ENCODE results near the gene COPG2.
A peak's percentile ranks its signal among the peaks of the same experiment; 100 is the strongest.

Gene COPG2

GRCh38 chr7:130500910-130501309, 167.6 kb downstream of the COPG2 start:
- DNase-seq (ENCODE audit: extremely low read depth in 1 of 2, low read depth in 1 of 2): no peak

- DNase-seq (ENCODE audit: extremely low read depth in 1 of 2, low read depth in 1 of 2): no peak
Measured at GRCh38 chr7:130500463-130500862, 168.1 kb downstream of the COPG2 start.

GRCh38 chr7:130494431-130494858, 174.1 kb downstream of the COPG2 start:
- DNase-seq (ENCODE audit: extremely low read depth in 1 of 2, low read depth in 1 of 2): no peak

GRCh38 chr7:130493275-130493873, 175.2 kb downstream of the COPG2 start:
- DNase-seq (ENCODE audit: extremely low read depth in 1 of 2, low read depth in 1 of 2): no peak

- DNase-seq (ENCODE audit: extremely low read depth in 1 of 2, low read depth in 1 of 2): no peak
Measured at GRCh38 chr7:130492523-130493274, 175.8 kb downstream of the COPG2 start.

- DNase-seq (ENCODE audit: extremely low read depth in 1 of 2, low read depth in 1 of 2): no peak
Measured at GRCh38 chr7:130491841-130492522, 176.6 kb downstream of the COPG2 start, which contains the start of gene MEST. Gene MEST, plus strand, starts transcription at chr7:130492085. Its CDS starts 229 bp downstream, at chr7:130492314.

- DNase-seq (ENCODE audit: extremely low read depth in 1 of 2, low read depth in 1 of 2): no peak
Measured at GRCh38 chr7:130490888-130491804, 177.4 kb downstream of the COPG2 start.

GRCh38 chr7:130490311-130490791, 178.2 kb downstream of the COPG2 start:
- DNase-seq (ENCODE audit: extremely low read depth in 1 of 2, low read depth in 1 of 2): no peak

GRCh38 chr7:130489140-130489983, 179.2 kb downstream of the COPG2 start:
- no peak for DNase-seq (ENCODE audit: extremely low read depth in 1 of 2, low read depth in 1 of 2)

GRCh38 chr7:130488392-130489139, 180.0 kb downstream of the COPG2 start:
- DNase-seq (ENCODE audit: extremely low read depth in 1 of 2, low read depth in 1 of 2): no peak

- no peak for DNase-seq (ENCODE audit: extremely low read depth in 1 of 2, low read depth in 1 of 2)
Measured at GRCh38 chr7:130486954-130487436, 181.6 kb downstream of the COPG2 start.

GRCh38 chr7:130486114-130486953, 182.2 kb downstream of the COPG2 start:
- peak in 1 of 2 donors; percentile 47 for DNase-seq (ENCODE audit: extremely low read depth in 1 of 2, low read depth in 1 of 2)

- no peak for DNase-seq (ENCODE audit: extremely low read depth in 1 of 2, low read depth in 1 of 2)
Measured at GRCh38 chr7:130485734-130486113, 182.8 kb downstream of the COPG2 start.

- no peak for DNase-seq (ENCODE audit: extremely low read depth in 1 of 2, low read depth in 1 of 2)
Measured at GRCh38 chr7:130483031-130483430, 185.5 kb downstream of the COPG2 start.

GRCh38 chr7:130481898-130482297, 186.7 kb downstream of the COPG2 start:
- DNase-seq (ENCODE audit: extremely low read depth in 1 of 2, low read depth in 1 of 2): no peak

GRCh38 chr7:130479716-130480400, 188.7 kb downstream of the COPG2 start:
- DNase-seq (ENCODE audit: extremely low read depth in 1 of 2, low read depth in 1 of 2): no peak

- no peak for DNase-seq (ENCODE audit: extremely low read depth in 1 of 2, low read depth in 1 of 2)
Measured at GRCh38 chr7:130478991-130479390, 189.6 kb downstream of the COPG2 start.

Measured in stimulated activated CD8-positive, alpha-beta memory T cell treated with anti-CD3 and anti-CD28 coated beads, Interleukin-7, amount 100 ng/mL, for 48 hours (primary cell).